VCaP (cell line): ENCODE data around the gene PRMT1.
A peak's percentile ranks its signal among the peaks of the same experiment; 100 is the strongest.

ENCODE experiments used
- H3K27ac ChIP-seq: fragments of 450-650 bp; 2 replicates; pipeline ENCODE4 v1.5.1; 2017
- TF ChIP-seq, protein P1 (sequence below): fragments of 450-650 bp; conservative IDR thresholded peaks from 2 replicates; pipeline ENCODE4 v1.5.1; 2017; ENCODE audit warnings: mild to moderate bottlenecking, moderate library complexity

Gene PRMT1

DNA sequence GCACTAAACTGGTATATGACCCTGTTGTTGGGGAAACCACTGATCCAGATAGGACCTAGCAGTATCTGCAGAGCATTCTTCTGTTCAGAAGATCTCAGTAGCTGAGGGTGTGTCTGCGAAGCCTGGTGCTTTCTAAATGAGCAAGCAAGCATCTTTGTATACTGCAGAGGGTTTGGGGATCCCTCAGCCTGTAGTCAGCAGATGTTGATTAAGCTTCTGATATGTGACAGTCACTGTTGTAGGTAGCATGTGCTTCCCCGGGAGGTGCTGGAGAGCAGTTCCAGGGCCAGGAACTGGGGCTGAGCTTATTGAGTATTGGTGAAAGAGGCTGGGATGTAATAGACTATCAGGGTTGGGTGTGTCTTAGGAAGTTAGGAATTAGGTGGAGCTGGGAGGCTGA lies 33.6 kb upstream of the PRMT1 start:
- TF ChIP-seq, protein P1, sequence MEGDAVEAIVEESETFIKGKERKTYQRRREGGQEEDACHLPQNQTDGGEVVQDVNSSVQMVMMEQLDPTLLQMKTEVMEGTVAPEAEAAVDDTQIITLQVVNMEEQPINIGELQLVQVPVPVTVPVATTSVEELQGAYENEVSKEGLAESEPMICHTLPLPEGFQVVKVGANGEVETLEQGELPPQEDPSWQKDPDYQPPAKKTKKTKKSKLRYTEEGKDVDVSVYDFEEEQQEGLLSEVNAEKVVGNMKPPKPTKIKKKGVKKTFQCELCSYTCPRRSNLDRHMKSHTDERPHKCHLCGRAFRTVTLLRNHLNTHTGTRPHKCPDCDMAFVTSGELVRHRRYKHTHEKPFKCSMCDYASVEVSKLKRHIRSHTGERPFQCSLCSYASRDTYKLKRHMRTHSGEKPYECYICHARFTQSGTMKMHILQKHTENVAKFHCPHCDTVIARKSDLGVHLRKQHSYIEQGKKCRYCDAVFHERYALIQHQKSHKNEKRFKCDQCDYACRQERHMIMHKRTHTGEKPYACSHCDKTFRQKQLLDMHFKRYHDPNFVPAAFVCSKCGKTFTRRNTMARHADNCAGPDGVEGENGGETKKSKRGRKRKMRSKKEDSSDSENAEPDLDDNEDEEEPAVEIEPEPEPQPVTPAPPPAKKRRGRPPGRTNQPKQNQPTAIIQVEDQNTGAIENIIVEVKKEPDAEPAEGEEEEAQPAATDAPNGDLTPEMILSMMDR: no peak
- peak overlapping the region; percentile 95; the same call in 1 of the 2 replicates for H3K27ac ChIP-seq

DNA sequence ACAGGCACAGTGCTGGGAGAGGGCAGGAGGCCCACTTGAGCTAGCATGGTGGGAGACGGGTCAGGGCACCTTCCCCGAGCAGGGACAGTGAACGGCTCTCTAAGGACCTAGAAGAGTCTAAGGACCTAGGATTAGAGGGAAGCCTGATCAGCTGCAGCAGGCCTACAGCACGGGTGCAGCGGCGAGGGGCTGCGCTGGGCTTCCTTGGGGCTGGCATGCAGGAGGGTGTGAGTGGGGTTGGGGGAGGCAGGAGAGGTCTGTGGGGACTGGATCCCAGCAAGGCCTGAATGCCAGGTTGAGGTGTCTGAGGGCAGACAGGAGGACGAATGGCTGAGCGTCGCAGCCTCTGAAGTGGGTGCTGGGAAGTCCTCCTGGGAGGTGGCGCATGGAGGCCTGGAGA lies 31.5 kb upstream of the PRMT1 start:
- peak overlapping the region; percentile 5; the same call in 1 of the 2 replicates for H3K27ac ChIP-seq
- TF ChIP-seq, protein P1: no peak

DNA sequence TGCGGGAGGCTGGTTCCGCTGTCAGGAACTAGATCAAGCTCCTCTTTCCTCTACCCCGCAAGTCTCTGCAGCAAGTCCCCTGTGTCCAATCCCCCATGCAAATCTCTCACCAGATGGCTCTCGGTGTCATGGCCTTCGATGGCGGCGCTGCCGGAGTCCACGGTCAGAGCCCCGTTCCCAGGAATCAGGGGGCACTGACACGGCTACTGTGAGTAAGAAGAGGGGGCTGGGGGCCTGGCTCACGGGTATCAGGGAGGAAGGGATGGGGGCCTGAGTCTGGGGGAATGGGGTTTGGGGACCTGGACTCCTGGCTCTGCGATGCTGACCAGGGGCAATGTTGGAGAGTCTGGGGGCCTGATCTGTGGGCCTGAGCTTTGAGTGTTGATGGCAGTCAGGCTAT lies 31.1 kb upstream of the PRMT1 start:
- TF ChIP-seq, protein P1: no peak
- H3K27ac ChIP-seq: peak overlapping the region; percentile 5; the same call in 1 of the 2 replicates

DNA sequence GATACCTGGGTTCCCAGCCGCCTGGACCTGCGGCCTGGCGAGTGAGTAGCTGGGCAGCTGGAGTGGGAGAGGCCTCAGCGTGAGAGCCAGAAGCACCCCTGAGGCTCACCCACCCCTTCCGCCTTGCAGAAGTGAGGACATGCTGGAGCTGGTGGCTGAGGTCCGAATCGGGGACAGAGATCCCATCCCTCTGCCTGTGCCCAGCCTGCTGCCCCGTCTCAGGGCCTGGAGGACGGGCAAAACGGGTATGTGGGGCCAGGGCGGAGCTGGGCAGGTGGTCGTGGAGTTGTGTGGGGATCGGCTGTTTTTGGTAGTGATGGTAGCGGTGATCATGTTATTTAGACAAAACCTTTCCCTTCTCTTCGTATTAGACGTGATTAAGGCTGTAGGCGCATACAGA lies 30.5 kb upstream of the PRMT1 start:
- H3K27ac ChIP-seq: no peak overlapping the region; the same call in 1 of the 2 replicates
- TF ChIP-seq, protein P1: no peak

DNA sequence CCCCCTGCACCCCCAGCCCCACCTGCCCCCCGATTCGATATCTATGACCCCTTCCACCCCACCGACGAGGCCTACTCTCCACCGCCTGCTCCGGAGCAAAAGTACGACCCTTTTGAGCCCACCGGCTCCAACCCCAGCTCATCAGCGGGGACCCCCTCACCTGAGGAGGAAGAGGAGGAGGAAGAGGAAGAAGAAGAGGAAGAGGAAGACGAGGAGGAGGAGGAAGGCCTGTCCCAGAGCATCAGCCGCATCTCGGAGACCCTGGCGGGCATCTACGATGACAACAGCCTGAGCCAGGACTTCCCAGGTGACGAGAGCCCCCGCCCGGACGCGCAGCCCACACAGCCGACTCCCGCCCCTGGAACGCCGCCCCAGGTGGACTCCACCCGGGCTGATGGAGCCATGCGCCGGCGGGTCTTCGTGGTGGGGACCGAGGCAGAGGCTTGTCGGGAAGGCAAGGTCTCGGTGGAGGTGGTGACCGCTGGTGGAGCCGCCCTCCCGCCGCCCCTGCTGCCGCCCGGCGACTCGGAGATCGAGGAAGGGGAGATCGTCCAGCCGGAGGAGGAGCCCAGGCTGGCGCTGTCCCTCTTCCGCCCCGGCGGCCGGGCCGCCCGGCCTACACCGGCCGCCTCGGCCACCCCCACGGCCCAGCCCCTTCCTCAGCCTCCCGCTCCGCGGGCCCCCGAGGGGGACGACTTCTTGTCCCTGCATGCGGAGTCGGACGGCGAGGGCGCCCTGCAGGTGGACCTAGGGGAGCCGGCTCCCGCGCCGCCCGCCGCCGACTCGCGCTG lies 25.8 kb upstream of the PRMT1 start:
- TF ChIP-seq, protein P1: no peak
- no peak overlapping the region for H3K27ac ChIP-seq

DNA sequence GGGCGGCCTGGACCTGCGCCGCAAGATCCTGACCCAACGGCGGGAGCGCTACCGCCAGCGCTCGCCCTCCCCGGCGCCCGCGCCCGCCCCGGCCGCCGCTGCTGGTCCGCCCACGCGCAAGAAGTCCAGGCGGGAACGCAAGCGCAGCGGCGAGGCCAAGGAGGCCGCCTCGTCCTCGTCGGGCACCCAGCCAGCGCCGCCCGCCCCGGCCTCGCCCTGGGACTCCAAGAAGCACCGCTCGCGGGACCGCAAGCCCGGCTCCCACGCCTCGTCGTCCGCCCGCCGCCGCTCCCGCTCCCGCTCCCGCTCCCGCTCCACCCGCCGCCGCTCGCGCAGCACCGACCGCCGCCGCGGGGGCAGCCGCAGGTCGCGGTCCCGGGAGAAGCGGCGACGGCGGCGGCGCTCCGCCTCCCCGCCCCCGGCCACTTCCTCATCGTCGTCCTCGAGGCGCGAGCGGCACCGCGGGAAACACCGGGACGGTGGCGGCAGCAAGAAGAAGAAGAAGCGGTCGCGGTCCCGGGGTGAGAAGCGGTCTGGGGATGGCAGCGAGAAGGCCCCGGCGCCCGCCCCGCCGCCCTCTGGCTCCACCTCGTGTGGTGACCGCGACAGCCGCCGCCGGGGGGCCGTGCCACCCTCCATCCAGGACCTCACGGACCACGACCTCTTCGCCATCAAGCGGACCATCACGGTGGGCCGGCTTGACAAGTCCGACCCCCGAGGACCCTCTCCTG lies 25.1 kb upstream of the PRMT1 start:
- no peak overlapping the region for H3K27ac ChIP-seq
- TF ChIP-seq, protein P1: no peak
